COLO829 (cell line): ENCODE data around the gene GJA5.
A peak's percentile ranks its signal among the peaks of the same experiment; 100 is the strongest.

Experiments
- DNase-seq: peaks from one replicate; pipeline ENCODE4 v3.0.0; 2012; ENCODE audit warnings: low spot score

The GJA5 gene

DNA sequence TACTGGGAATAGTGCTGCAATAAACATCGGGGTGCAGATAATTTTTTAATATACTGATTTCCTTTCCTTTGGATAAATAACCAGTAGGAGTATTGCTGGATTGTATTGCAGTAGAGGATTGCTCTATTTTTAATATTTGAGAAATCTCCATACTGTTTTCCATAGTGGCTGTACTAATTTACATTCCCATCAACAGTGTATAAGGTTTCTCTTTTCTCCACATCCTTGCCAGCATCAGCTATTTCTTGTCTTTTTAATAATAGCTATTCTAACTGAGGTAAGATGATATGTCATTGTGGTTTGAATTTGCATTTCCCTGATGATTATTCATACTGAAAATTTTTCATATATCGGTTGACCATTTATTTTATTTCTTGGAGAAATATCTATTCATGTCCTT is 31.1 kb downstream of the GJA5 start:
- no peak for DNase-seq

DNA sequence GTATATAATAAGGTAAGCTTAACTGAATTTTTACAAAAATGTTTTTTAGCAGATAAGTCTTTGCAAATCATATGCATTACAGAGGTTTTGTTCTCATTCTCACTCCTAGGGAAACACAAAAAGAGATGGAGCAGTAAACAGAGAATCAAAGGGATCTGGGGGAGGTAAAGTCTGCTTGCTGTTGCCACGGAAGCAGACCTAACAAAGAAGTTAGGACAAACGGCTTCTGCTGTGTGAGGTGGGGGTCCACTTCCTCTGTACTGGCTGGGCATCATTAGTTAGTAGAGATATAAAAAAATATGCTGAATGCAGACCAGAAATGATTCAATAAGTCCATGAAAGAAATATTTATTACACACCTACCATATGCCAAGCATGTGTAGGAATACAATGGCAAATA is 34.2 kb downstream of the GJA5 start:
- no peak for DNase-seq

DNA sequence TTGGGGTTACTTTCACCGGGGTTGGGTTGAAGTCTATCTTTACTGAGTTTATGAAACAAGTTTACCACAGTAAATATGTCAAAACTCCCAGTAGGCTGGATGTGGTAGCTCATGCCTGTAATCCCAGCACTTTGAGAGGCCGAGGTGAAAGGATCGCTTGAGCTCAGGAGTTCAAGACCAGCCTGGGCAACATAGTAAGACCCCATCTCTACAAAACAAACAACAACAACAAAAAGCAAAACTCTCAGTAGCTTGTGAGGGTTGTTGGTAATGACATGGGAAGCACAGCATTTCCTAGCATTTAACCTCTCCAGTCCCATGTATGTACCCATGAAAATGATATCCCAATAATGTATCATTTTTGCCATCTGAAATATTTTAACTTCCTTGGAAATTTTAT is 34.7 kb downstream of the GJA5 start:
- no peak for DNase-seq

GRCh38 chr1:147723691-147724323 is 36.6 kb downstream of the GJA5 start:
- DNase-seq = peak; percentile 74

DNA sequence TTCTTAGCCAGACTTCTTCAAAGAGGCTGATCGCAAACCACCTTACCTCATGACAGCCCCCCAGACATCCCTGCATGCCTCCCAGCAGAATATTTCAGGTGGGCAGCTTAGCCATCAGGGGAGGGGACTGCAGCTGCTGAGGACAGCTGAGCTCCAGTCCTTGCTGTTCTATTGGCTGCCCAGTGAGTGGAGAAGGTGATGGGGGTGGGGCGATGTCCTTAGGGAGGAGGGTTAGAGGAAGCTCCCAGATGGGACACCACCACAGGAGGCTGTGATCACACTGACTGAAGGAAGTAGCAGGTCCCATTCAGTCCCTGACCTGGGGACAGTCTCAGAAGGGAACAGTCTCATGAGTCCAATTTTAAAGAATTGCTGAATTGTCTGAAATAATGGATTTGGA is 38.3 kb downstream of the GJA5 start:
- DNase-seq = no peak

DNA sequence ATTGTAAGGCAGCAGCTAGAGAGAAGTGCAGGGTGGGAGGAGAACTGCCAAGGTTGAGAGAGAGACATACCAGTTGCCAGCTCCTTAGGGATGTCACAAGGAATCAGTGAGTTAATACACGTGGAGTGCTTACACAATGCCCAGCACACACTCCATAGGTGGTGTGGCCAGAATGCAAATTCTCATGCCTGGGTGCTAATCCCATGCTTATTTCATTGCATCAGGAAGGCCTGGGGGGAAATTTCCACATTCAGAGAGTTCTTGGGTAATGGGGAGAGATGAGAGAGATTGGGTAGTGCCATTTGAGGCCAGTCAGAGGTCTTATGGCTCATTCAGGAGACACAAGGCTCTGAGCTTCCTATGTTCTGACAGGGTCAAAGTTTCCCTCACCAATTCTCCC is 38.7 kb downstream of the GJA5 start:
- no peak for DNase-seq

DNA sequence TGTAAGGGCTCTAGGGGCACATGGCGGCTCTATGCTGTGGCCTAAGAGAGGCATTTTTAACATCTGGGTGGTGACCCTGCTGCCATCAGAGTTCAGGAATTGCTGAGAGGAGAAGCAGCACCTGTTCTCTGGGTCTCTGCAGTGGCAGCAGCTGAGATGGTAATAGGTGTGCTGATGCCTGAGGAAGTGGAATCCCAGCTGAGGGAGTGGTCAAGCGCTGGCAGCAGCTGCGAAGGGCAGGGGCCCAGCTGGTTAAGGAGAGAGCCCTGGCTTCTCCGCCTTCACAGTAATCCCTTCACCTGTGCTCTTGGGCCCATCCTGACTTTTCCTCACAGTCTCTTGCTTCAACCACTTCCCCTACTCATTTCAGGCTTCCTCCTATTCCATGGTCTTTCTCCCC is 39.8 kb downstream of the GJA5 start:
- no peak for DNase-seq

DNA sequence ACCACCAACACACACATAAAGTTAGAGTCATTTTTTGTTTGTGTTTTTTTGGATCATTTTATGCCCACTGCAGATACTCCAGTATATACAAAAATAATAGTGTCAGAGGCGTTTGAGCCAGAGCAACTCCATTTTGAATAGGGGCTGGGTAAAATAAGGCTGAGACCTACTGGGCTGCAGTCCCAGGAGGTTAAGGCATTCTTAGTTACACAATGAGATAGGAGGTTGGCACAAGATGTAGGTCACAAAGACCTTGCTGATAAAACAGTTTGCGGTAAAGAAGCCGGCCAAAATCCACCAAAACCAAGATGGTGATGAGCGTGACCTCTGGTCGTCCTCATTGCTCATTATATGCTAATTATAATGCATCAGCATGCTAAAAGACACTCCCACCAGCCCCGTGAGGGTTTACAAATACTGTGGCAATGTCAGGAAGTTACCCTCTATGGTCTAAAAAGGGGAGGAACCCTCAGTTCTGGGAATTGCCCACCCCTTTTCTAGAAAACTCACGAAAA is 40.6 kb downstream of the GJA5 start:
- no peak for DNase-seq

- no peak for DNase-seq
These were observed 41.2 kb downstream of the GJA5 start for GRCh38 chr1:147719029-147719698.

- DNase-seq = no peak
These were observed 42.7 kb downstream of the GJA5 start for GRCh38 chr1:147717706-147718097.

DNA sequence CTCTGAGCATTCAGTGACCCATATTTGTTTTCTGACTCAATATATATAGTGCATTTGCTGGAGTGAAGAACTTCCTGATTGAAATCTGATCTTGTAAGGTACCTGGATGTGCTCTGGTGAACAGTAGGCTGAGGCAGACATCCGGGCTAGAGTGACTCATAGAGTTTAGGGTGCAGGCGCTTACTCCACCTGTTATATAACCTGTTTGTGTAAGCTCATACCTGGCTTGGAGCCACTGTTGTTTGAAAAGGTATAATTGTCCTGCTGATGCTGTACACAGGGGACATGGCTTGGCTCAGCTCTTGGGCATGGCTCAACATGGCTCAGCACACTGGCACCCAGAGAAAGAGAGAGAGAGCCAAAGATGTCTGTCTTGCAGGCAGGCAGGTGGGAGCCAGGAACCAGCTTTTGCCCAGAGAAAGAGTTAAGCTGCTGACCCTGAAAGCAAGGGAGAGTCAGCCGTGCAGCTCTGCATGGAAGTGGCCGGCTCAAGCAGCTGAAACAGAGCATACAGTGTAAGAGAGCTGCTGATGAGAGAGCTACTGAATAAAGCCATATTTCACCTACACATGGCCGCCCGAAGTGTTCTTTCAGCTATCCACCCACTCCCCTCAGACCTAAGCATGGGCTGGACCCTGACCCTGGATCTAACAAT is 43.2 kb downstream of the GJA5 start:
- no peak for DNase-seq

GRCh38 chr1:147712605-147713004 is 47.8 kb downstream of the GJA5 start:
- DNase-seq = peak; percentile 64
